ENCODE data around the gene SLC18A3. TPM values are rescaled to one million over a fixed set of nuclear protein-coding genes. Genes with fewer than 3 reads are reported as not detected.

Gene SLC18A3
- total RNA-seq, 2 donors from 2014 or later = not detected

DNA sequence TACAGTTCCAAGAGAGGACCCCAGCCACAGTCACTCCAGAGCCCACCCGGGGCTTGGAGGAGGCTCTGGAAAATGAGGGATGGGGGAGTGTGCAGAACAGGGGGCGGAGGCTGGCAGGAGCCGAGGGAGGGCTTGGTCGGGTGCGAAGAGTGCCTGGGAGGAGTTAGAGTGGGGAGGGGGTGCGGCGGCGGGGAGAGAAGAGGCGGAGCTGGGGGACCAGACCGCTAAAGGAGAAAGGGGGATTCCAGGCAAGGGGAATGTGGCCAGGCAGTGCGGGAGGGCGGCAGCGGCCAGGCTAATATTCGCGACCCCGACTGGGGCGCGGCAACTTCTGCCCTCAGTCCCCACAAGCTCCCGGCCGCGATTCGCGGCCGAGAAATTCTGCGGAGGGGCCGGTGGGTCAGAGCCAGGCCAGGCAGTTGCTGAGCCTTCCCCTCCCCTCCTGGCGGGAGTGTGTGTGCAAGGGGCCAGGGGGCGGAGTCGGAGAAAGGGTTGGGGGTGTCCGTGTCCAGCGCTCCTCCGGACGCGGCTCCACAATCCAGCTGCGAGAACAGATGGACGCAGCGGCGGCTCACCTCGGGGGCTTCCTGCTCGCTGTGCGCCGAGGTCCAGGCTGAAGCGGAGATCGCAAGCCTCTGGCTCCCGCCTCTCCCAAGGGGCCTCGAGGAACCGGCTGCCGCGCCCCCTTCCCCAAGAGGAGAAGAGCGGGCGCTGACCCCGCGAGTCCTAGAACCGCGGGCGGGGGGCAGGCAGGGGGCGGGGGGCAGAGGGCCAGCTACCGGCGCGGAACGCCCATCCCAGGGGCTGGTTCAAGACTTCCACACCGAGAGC lies 612 bp upstream of the SLC18A3 start:
- peaks cover 98% of the 10 kb centered on the region for H3K27me3 Mint-ChIP-seq (ENCODE audit: insufficient read depth)
- H3K9me3 ChIP-seq (ENCODE audit: control insufficient read depth, low read length) = no peaks in the 10 kb centered on the region
- H3K27ac ChIP-seq (ENCODE audit: low read depth, low read length) = no peak overlapping the region
- no peak overlapping the region for H3K4me3 ChIP-seq (ENCODE audit: low read length)
- H3K9ac ChIP-seq (ENCODE audit: extremely low read depth, low read length, poor library complexity, severe bottlenecking) = no peak overlapping the region
- no peaks in the 10 kb centered on the region for H3K4me1 ChIP-seq (ENCODE audit: control insufficient read depth, insufficient read depth, low read length)
- peak; percentile 79 for DNase-seq
- H3K4me1 Mint-ChIP-seq = peaks cover 12% of the 10 kb centered on the region
- peaks cover 16% of the 10 kb centered on the region for H3K9me3 Mint-ChIP-seq
- TF ChIP-seq, protein P1, sequence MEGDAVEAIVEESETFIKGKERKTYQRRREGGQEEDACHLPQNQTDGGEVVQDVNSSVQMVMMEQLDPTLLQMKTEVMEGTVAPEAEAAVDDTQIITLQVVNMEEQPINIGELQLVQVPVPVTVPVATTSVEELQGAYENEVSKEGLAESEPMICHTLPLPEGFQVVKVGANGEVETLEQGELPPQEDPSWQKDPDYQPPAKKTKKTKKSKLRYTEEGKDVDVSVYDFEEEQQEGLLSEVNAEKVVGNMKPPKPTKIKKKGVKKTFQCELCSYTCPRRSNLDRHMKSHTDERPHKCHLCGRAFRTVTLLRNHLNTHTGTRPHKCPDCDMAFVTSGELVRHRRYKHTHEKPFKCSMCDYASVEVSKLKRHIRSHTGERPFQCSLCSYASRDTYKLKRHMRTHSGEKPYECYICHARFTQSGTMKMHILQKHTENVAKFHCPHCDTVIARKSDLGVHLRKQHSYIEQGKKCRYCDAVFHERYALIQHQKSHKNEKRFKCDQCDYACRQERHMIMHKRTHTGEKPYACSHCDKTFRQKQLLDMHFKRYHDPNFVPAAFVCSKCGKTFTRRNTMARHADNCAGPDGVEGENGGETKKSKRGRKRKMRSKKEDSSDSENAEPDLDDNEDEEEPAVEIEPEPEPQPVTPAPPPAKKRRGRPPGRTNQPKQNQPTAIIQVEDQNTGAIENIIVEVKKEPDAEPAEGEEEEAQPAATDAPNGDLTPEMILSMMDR (conservative IDR thresholded peaks at IDR 0.05) = no peak
- H3K36me3 Mint-ChIP-seq (ENCODE audit: low read depth) = peaks cover 3% of the 10 kb centered on the region
- H3K27me3 ChIP-seq (ENCODE audit: control insufficient read depth, insufficient read depth, low read length, poor library complexity, severe bottlenecking) = peaks cover 99% of the 10 kb centered on the region
- 0 to 1% methylated on average over 6 to 62 of the region's 62 CpGs for WGBS, 2 experiments (ENCODE audit: insufficient coverage in 1 of 2, insufficient read length in 1 of 2)
- H3K27ac Mint-ChIP-seq = no peak overlapping the region
- H3K36me3 ChIP-seq (ENCODE audit: control insufficient read depth, insufficient read depth, low read length) = no peaks in the 10 kb centered on the region
- H3K4me3 Mint-ChIP-seq = peak overlapping the region; percentile 44

DNA sequence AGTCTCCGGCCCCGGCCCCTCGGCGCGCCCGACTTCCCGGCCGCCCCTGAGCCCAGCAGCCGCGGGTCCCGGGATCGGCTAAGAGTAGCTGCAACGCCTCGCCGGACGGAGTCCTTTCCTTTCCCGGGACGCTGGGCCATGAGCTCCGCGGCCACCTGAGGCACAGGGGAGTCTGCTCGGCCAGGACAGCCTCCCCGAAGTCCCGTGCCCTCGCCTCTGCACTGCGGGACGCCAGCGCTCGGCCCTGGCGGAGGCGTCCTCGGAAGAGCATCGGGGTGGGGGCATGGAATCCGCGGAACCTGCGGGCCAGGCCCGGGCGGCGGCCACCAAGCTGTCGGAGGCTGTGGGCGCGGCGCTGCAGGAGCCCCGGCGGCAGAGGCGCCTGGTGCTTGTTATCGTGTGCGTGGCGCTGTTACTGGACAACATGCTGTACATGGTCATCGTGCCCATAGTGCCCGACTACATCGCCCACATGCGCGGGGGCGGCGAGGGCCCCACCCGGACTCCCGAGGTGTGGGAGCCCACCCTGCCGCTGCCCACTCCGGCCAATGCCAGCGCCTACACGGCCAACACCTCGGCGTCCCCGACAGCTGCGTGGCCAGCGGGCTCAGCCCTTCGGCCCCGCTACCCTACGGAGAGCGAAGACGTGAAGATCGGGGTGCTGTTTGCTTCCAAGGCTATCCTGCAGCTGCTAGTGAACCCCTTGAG lies 502 bp downstream of the SLC18A3 start:
- H3K9ac ChIP-seq (ENCODE audit: extremely low read depth, low read length, poor library complexity, severe bottlenecking) = no peak overlapping the region
- no peak overlapping the region for H3K4me3 ChIP-seq (ENCODE audit: low read length)
- H3K27ac ChIP-seq (ENCODE audit: low read depth, low read length) = no peak overlapping the region
- H3K36me3 Mint-ChIP-seq (ENCODE audit: low read depth) = peaks cover 3% of the 10 kb centered on the region
- H3K27me3 Mint-ChIP-seq (ENCODE audit: insufficient read depth) = peaks cover 98% of the 10 kb centered on the region
- H3K4me1 Mint-ChIP-seq = peaks cover 14% of the 10 kb centered on the region
- TF ChIP-seq, protein P1 (conservative IDR thresholded peaks at IDR 0.05) = no peak
- peaks cover 99% of the 10 kb centered on the region for H3K27me3 ChIP-seq (ENCODE audit: control insufficient read depth, insufficient read depth, low read length, poor library complexity, severe bottlenecking)
- DNase-seq = peak; percentile 76
- no peak overlapping the region for H3K27ac Mint-ChIP-seq
- H3K36me3 ChIP-seq (ENCODE audit: control insufficient read depth, insufficient read depth, low read length) = no peaks in the 10 kb centered on the region
- peak overlapping the region; percentile 44 for H3K4me3 Mint-ChIP-seq
- 4 to 6% methylated on average over 30 to 72 of the region's 72 CpGs for WGBS, 2 experiments (ENCODE audit: insufficient coverage in 1 of 2, insufficient read length in 1 of 2)
- no peaks in the 10 kb centered on the region for H3K9me3 ChIP-seq (ENCODE audit: control insufficient read depth, low read length)
- peaks cover 16% of the 10 kb centered on the region for H3K9me3 Mint-ChIP-seq
- no peaks in the 10 kb centered on the region for H3K4me1 ChIP-seq (ENCODE audit: control insufficient read depth, insufficient read depth, low read length)

DNA sequence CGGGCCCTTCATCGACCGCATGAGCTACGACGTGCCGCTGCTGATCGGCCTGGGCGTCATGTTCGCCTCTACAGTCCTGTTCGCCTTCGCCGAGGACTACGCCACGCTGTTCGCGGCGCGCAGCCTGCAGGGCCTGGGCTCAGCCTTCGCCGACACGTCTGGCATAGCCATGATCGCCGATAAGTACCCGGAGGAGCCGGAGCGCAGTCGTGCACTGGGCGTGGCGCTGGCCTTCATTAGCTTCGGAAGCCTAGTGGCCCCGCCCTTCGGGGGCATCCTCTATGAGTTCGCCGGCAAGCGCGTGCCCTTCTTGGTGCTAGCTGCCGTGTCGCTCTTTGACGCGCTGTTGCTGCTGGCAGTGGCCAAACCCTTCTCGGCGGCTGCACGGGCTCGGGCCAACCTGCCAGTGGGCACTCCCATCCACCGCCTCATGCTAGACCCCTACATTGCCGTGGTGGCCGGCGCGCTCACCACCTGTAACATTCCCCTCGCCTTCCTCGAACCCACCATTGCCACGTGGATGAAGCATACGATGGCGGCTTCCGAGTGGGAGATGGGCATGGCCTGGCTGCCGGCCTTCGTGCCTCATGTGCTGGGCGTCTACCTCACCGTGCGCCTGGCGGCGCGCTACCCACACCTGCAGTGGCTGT lies 1.2 kb downstream of the SLC18A3 start:
- no peak overlapping the region for H3K9ac ChIP-seq (ENCODE audit: extremely low read depth, low read length, poor library complexity, severe bottlenecking)
- H3K27me3 ChIP-seq (ENCODE audit: control insufficient read depth, insufficient read depth, low read length, poor library complexity, severe bottlenecking) = peaks cover 99% of the 10 kb centered on the region
- H3K4me3 Mint-ChIP-seq = no peak overlapping the region
- H3K9me3 Mint-ChIP-seq = peaks cover 16% of the 10 kb centered on the region
- H3K27ac ChIP-seq (ENCODE audit: low read depth, low read length) = no peak overlapping the region
- H3K4me1 Mint-ChIP-seq = peaks cover 14% of the 10 kb centered on the region
- WGBS, 2 experiments (ENCODE audit: insufficient coverage in 1 of 2, insufficient read length in 1 of 2) = 10 to 15% methylated on average over 42 to 63 of the region's 63 CpGs
- peak; percentile 80 for DNase-seq
- H3K9me3 ChIP-seq (ENCODE audit: control insufficient read depth, low read length) = no peaks in the 10 kb centered on the region
- TF ChIP-seq, protein P1 (conservative IDR thresholded peaks at IDR 0.05) = no peak
- no peak overlapping the region for H3K27ac Mint-ChIP-seq
- no peak overlapping the region for H3K4me3 ChIP-seq (ENCODE audit: low read length)
- no peaks in the 10 kb centered on the region for H3K4me1 ChIP-seq (ENCODE audit: control insufficient read depth, insufficient read depth, low read length)
- H3K36me3 ChIP-seq (ENCODE audit: control insufficient read depth, insufficient read depth, low read length) = no peaks in the 10 kb centered on the region
- H3K36me3 Mint-ChIP-seq (ENCODE audit: low read depth) = peaks cover 3% of the 10 kb centered on the region
- H3K27me3 Mint-ChIP-seq (ENCODE audit: insufficient read depth) = peaks cover 98% of the 10 kb centered on the region

Measured in endodermal cell (in vitro differentiated cells).